Trophoblast cell (in vitro differentiated cells and primary cell): ENCODE data around the gene LSS.
A peak's percentile ranks its signal among the peaks of the same experiment; 100 is the strongest.

Experiments
- DNase-seq, 2 donors: peaks; one replicate each; pipeline ENCODE4 v3.0.0-alpha.2; 2016
- H2AFZ ChIP-seq: 2 replicates; pipeline ENCODE4 v1.6.1; 2013; ENCODE audit warnings: low read length, moderate library complexity, mild to moderate bottlenecking; ENCODE audit not compliant: insufficient read depth, poor library complexity
- H2AK5ac ChIP-seq: 2 replicates; pipeline ENCODE4 v1.6.1; 2013; ENCODE audit warnings: mild to moderate bottlenecking, low read length
- H2BK120ac ChIP-seq: 2 replicates; pipeline ENCODE4 v1.6.1; 2013; ENCODE audit warnings: low read length, mild to moderate bottlenecking, moderate library complexity; ENCODE audit not compliant: insufficient read depth, poor library complexity
- H2BK12ac ChIP-seq: 2 replicates; pipeline ENCODE4 v1.6.1; 2013; ENCODE audit warnings: mild to moderate bottlenecking, low read length, moderate library complexity
- H2BK5ac ChIP-seq: 2 replicates; pipeline ENCODE4 v1.6.1; 2013; ENCODE audit warnings: low read length, low read depth, moderate library complexity, mild to moderate bottlenecking; ENCODE audit not compliant: poor library complexity
- H3K14ac ChIP-seq: 2 replicates; pipeline ENCODE4 v1.6.1; 2013; ENCODE audit warnings: mild to moderate bottlenecking, low read length
- H3K18ac ChIP-seq: 2 replicates; pipeline ENCODE4 v1.6.1; 2013; ENCODE audit warnings: mild to moderate bottlenecking, low read length
- H3K23ac ChIP-seq: 2 replicates; pipeline ENCODE4 v1.6.1; 2013; ENCODE audit warnings: low read length
- H3K27ac ChIP-seq: 2 replicates; pipeline ENCODE4 v1.5.1; 2013; ENCODE audit warnings: low read depth, mild to moderate bottlenecking, inconsistent platforms, low read length, moderate library complexity
- H3K27me3 ChIP-seq: 2 replicates; pipeline ENCODE4 v1.6.1; 2013; ENCODE audit warnings: inconsistent platforms, mild to moderate bottlenecking, low read length, moderate library complexity; ENCODE audit not compliant: insufficient read depth
- H3K36me3 ChIP-seq, 2 experiments: 1 replicate in 1 of 2; 2 replicates in 1 of 2; pipeline ENCODE4 v1.6.1; 2013; ENCODE audit warnings: low read length in 2 of 2, mild to moderate bottlenecking in 2 of 2, moderate library complexity in 1 of 2; ENCODE audit not compliant: insufficient read depth in 2 of 2, control insufficient read depth in 1 of 2
- H3K4ac ChIP-seq: 2 replicates; pipeline ENCODE4 v1.6.1; 2013; ENCODE audit warnings: low read depth, mild to moderate bottlenecking, low read length, moderate library complexity
- H3K4me1 ChIP-seq, 2 experiments: 1 replicate in 1 of 2; 2 replicates in 1 of 2; pipeline ENCODE4 v1.6.1; 2013; ENCODE audit warnings: low read length in 2 of 2, mild to moderate bottlenecking in 2 of 2, moderate library complexity in 1 of 2; ENCODE audit not compliant: insufficient read depth in 2 of 2, control insufficient read depth in 1 of 2
- H3K4me2 ChIP-seq: 2 replicates; pipeline ENCODE4 v1.6.1; 2013; ENCODE audit warnings: inconsistent platforms, mild to moderate bottlenecking, low read length, moderate library complexity
- H3K4me3 ChIP-seq: 2 replicates; pipeline ENCODE4 v1.5.1; 2013; ENCODE audit warnings: mild to moderate bottlenecking, low read depth, low read length, inconsistent platforms
- H3K79me1 ChIP-seq: one replicate; pipeline ENCODE4 v1.6.1; 2013; ENCODE audit warnings: low read length
- H3K79me2 ChIP-seq: 2 replicates; pipeline ENCODE4 v1.6.1; 2013; ENCODE audit warnings: low read length, mild to moderate bottlenecking; ENCODE audit not compliant: control insufficient read depth, insufficient read depth, poor library complexity
- H3K9ac ChIP-seq: 2 replicates; pipeline ENCODE4 v1.6.1; 2013; ENCODE audit warnings: mild to moderate bottlenecking, low read length
- H3K9me3 ChIP-seq: 2 replicates; pipeline ENCODE4 v1.6.1; 2013; ENCODE audit warnings: low read depth, mild to moderate bottlenecking, control low read depth, inconsistent platforms, low read length; ENCODE audit not compliant: insufficient read depth
- H4K12ac ChIP-seq: 2 replicates; pipeline ENCODE4 v1.6.1; 2013; ENCODE audit warnings: low read depth, mild to moderate bottlenecking, low read length, moderate library complexity
- H4K8ac ChIP-seq: 2 replicates; pipeline ENCODE4 v1.6.1; 2013; ENCODE audit warnings: low read depth, mild to moderate bottlenecking, low read length, moderate library complexity
- H4K91ac ChIP-seq: one replicate; pipeline ENCODE4 v1.6.1; 2013; ENCODE audit warnings: low read depth, mild to moderate bottlenecking, low read length, moderate library complexity
- WGBS: extraction: QIAGEN DNeasy Blood & Tissue Kit; methylation state at CpG from one replicate; pipeline ENCODE4 v1.1.7; 2013; ENCODE audit warnings: missing lambda C conversion rate; ENCODE audit not compliant: insufficient read length, insufficient coverage; ENCODE audit errors: extremely low coverage; 5-methylcytosine and 5-hydroxymethylcytosine counted together

LSS gene

DNA sequence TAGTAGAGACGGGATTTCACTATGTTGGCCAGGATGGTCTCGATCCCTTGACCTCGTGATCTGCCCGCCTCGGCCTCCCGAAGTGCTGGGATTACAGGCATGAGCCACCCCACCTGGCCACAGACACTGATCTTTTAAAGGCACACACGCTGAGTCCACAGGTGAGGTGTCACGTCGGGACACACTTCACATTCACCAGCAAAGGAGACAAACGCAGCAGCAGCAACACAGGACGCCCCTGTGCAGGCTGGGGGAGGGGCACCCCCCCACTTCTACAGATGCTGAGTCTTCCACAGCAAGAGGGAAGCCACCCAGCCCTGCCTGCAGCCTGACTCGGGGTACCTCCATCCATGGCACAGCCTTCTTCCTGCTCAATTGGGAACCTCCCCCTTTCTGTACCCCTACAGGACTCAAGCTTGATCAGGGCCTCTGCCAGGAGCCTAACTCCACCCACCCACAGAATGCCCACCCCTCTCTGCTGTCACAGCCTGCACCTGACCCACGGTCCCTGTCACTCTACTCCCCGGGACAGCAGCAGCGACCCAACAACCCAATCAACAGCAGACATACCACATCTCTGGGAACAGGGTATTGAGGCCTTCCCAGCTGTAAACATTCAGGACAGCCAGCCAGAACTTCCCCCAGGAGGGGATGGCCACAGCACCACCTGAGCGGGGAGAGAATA lies 9.5 kb downstream of the LSS start:
- no peak overlapping the region for H3K4ac ChIP-seq
- no peak overlapping the region for H3K4me3 ChIP-seq
- no peak for DNase-seq
- no peak overlapping the region for H3K9ac ChIP-seq
- H2AFZ ChIP-seq: no peak overlapping the region
- no peak overlapping the region for H2BK12ac ChIP-seq
- no peak overlapping the region for H3K14ac ChIP-seq
- H3K79me1 ChIP-seq: no peaks in the 10 kb centered on the region
- no peak overlapping the region for H2BK120ac ChIP-seq
- H3K36me3 ChIP-seq: peaks cover 69% of the 10 kb centered on the region in 2 experiments
- H4K91ac ChIP-seq: no peak overlapping the region
- H3K23ac ChIP-seq: no peak overlapping the region
- peaks cover 8 to 16% of the 10 kb centered on the region in 2 experiments for H3K4me1 ChIP-seq
- no peak overlapping the region for H2BK5ac ChIP-seq
- H2AK5ac ChIP-seq: no peak overlapping the region
- no peaks in the 10 kb centered on the region for H3K79me2 ChIP-seq
- H3K9me3 ChIP-seq: peaks cover 2% of the 10 kb centered on the region
- no peak overlapping the region for H3K18ac ChIP-seq
- H3K4me2 ChIP-seq: no peak overlapping the region
- no peak overlapping the region for H4K8ac ChIP-seq
- H3K27me3 ChIP-seq: no peaks in the 10 kb centered on the region
- no peak overlapping the region for H3K27ac ChIP-seq
- WGBS: no CpG with 5 or more reads among the region's 16 CpGs
- no peak overlapping the region for H4K12ac ChIP-seq

DNA sequence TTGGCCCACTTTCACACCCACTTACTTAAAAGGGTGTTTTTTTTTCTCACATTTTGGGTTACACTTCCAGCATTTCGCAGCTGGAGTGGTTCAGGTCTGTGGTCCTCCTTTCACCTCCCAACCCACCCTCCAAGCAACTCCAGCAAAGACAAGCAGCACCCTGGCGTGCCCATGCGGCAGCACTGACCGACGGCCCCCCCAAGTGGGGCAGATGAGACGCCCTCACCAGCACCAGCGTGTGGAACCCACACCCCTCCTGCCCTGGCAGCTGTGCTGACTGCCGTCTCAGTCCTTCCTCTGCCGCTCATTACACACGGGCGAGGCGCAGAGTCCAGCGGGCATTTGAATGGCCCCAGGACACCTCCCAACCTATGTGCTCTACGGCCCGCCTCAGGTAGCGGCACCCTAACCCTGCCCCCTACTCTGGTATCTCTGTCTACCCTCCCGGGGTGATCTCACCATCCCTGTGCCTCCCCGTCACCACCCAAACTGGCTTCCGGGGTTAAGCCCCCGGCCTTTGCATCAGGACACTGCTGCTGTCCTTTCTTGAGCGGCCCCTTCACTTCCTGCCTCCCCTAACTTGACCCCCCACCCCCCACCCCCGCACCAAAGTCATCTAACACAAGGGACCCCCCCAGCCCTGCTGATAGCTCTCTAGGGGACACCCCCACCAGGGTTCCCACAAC lies 10.9 kb downstream of the LSS start:
- H3K79me1 ChIP-seq: peaks cover 8% of the 10 kb centered on the region
- H4K8ac ChIP-seq: no peak overlapping the region
- no peak overlapping the region for H2BK5ac ChIP-seq
- no peak overlapping the region for H2BK12ac ChIP-seq
- H3K4me2 ChIP-seq: no peak overlapping the region
- H3K9ac ChIP-seq: no peak overlapping the region
- no peak overlapping the region for H2BK120ac ChIP-seq
- H3K27me3 ChIP-seq: no peaks in the 10 kb centered on the region
- no peak overlapping the region for H4K91ac ChIP-seq
- H3K18ac ChIP-seq: no peak overlapping the region
- no CpG with 5 or more reads among the region's 22 CpGs for WGBS
- no peak overlapping the region for H3K4ac ChIP-seq
- H4K12ac ChIP-seq: no peak overlapping the region
- peaks cover 73% of the 10 kb centered on the region in 2 experiments for H3K36me3 ChIP-seq
- H3K9me3 ChIP-seq: peaks cover 2% of the 10 kb centered on the region
- H3K4me3 ChIP-seq: no peak overlapping the region
- DNase-seq: no peak
- H3K79me2 ChIP-seq: peaks cover 2% of the 10 kb centered on the region
- peaks cover 19 to 28% of the 10 kb centered on the region in 2 experiments for H3K4me1 ChIP-seq
- no peak overlapping the region for H3K23ac ChIP-seq
- no peak overlapping the region for H3K27ac ChIP-seq
- no peak overlapping the region for H3K14ac ChIP-seq
- no peak overlapping the region for H2AK5ac ChIP-seq
- no peak overlapping the region for H2AFZ ChIP-seq

DNA sequence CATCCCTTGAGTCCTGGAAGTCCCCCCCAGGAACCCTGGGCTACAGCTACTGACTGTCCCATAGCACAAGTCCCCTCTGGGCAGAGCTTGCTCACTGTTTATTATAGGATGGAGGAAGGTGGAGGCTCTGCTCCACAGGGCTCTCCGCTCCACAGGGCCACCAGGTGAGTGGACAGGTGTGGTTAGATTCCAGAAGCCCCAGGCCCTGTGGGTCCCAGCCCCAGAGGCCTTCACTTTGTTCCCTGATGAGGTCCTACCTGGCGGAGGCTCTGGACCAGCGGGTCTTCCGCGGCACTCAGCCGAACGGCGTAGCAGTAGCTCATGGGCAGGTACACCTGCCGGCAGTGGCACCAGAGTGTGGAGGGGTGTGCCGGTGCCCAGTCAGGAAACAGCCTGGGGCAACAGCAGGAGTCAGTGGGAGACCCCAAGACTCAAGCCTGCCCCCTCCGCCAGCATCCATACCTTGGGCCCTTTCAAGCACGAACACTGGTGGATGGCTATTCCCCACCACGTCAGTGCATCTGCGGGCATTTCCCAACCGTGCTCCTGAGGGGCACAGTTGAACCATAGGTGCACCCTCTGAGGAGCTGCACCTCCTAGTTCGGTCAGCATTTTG lies 12.3 kb downstream of the LSS start:
- Histone ChIP-seq H3K9me3 (no peaks in the 10 kb centered on the region), H2BK12ac (no peak overlapping the region)
- WGBS: no CpG with 5 or more reads among the region's 16 CpGs

DNA sequence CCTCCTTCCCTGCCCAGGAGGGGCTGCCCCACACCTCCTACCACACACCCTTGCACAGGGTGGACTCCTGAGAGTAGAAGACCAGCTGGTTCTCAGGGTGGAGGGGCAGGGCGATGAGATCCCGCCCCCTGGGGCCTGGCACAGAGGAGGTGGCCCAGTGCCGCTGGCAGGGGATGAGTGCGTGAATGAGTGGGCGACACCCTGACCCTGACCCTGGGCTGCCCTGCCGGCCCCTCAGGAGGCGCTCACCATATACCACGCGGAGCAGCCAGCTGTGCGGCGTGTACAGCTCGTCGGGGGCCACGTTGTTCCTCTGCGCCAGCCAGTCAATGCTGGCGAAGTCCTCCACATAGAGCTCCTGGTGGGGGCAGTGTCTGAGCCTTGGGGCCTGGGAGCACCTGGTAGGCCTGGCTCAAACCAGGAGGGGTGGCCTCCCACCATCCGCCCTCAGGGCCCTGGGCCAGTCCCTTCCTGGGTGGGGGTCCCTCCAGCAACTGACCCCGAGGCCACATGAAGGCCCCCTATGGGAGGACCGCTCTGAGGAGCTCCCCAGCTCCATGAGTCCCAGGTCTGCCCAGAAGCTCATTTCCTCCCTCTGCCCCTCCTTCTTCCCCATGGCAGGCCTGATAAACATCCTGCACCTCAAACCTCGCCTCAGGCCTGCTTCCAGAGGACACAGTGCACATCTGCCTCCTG lies 13.0 kb downstream of the LSS start:
- H4K12ac ChIP-seq: no peak overlapping the region
- DNase-seq: no peak
- H3K4ac ChIP-seq: no peak overlapping the region
- no peak overlapping the region for H3K9ac ChIP-seq
- H2BK12ac ChIP-seq: no peak overlapping the region
- no peaks in the 10 kb centered on the region for H3K27me3 ChIP-seq
- H3K36me3 ChIP-seq: peaks cover 71 to 77% of the 10 kb centered on the region in 2 experiments
- peak overlapping the region; percentile 22 for H4K91ac ChIP-seq
- H2AFZ ChIP-seq: no peak overlapping the region
- no peak overlapping the region for H3K23ac ChIP-seq
- H4K8ac ChIP-seq: no peak overlapping the region
- no peak overlapping the region for H3K14ac ChIP-seq
- no peaks in the 10 kb centered on the region for H3K9me3 ChIP-seq
- no peak overlapping the region for H3K4me2 ChIP-seq
- no peak overlapping the region for H3K27ac ChIP-seq
- WGBS: no CpG with 5 or more reads among the region's 20 CpGs
- H3K79me2 ChIP-seq: peaks cover 2% of the 10 kb centered on the region
- no peak overlapping the region for H2BK120ac ChIP-seq
- peak overlapping the region; percentile 47 for H3K18ac ChIP-seq
- H2AK5ac ChIP-seq: peak overlapping the region; percentile 26
- no peak overlapping the region for H2BK5ac ChIP-seq
- H3K4me3 ChIP-seq: no peak overlapping the region
- peaks cover 11% of the 10 kb centered on the region for H3K79me1 ChIP-seq
- peaks cover 19 to 27% of the 10 kb centered on the region in 2 experiments for H3K4me1 ChIP-seq

More for the DNA sequence above, 12.3 kb downstream of the LSS start:
- Histone ChIP-seq H3K4me1 (peaks cover 19 to 28% of the 10 kb centered on the region in 2 experiments), H3K79me1 (peaks cover 11% of the 10 kb centered on the region), H2AK5ac (no peak overlapping the region), H3K4me3 (no peak overlapping the region), H3K36me3 (peaks cover 74% of the 10 kb centered on the region in 2 experiments), H3K9ac (no peak overlapping the region), H3K27me3 (no peaks in the 10 kb centered on the region), H3K4me2 (no peak overlapping the region), H4K8ac (no peak overlapping the region), H3K18ac (no peak overlapping the region), H2BK5ac (no peak overlapping the region), H4K12ac (no peak overlapping the region), H4K91ac (no peak overlapping the region), H3K27ac (no peak overlapping the region), H3K23ac (no peak overlapping the region), H3K79me2 (peaks cover 2% of the 10 kb centered on the region), H3K14ac (no peak overlapping the region), H2AFZ (no peak overlapping the region), H3K4ac (no peak overlapping the region), H2BK120ac (no peak overlapping the region)
- no peak for DNase-seq
